Measurements from ENCODE around the gene RNF223. TPM values are rescaled to one million over a fixed set of nuclear protein-coding genes. Genes with fewer than 3 reads are reported as not detected.

RNF223 gene
- total and polyA plus RNA-seq, 2 of the 8 experiments (the other 6 are each of a cell fraction or from before 2014, with no cell fraction given) = not detected

DNA sequence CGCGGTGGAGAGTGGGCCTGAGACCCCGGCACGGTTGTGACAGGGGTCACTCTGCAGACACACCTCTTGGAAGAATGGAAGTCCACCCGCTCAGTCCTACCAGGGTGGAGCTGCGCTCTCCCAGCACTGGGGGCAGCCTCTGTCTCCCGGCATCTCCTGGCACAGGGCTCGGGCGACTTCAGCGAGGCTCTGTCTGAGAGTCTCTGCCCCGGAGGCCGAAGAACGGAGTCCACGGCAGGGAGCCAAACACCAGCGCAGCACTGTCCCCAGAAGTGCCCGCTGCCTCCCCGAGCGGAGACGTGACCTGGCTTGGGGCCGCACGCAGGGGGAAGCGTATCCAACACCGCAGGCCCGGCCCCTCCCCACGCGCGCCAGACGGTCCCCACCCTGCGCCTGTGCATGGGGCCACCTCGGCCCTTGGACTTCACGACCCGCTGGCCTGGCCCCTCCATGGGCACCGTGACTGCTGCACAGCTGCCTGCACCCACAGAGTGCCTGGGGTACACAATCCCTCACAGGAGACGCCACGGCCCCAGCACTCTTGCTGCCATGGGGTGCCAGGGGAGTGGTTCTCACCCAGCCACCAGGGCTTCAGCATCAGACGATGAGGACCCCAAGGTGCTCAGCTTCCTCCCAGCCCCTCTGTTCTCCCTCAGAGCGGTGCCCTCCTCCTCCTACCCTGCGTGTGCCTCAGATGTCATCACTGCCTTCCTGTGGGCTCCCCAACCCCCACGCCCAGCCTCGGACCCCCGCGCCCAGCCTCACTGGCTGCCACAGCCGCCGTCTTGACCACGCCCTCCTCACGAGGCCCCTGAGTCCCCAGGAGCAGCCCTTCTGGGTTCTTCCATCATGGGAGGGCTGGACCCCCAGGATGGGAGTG is 14.9 kb upstream of the RNF223 start (continued):
- TF ChIP-seq, protein P1, sequence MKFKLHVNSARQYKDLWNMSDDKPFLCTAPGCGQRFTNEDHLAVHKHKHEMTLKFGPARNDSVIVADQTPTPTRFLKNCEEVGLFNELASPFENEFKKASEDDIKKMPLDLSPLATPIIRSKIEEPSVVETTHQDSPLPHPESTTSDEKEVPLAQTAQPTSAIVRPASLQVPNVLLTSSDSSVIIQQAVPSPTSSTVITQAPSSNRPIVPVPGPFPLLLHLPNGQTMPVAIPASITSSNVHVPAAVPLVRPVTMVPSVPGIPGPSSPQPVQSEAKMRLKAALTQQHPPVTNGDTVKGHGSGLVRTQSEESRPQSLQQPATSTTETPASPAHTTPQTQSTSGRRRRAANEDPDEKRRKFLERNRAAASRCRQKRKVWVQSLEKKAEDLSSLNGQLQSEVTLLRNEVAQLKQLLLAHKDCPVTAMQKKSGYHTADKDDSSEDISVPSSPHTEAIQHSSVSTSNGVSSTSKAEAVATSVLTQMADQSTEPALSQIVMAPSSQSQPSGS (IDR thresholded peaks at IDR 0.05; ENCODE audit: low read length) = no peak
- TF ChIP-seq TEAD4 (IDR thresholded peaks at IDR 0.05; ENCODE audit: low read depth, low read length) (no peak), SIRT6 (IDR thresholded peaks at IDR 0.05; ENCODE audit: low read length) (no peak), SIN3A (conservative IDR thresholded peaks at IDR 0.05 in 1 of 2, IDR thresholded peaks at IDR 0.05 in 1 of 2; ENCODE audit: low read depth in 1 of 2, low read length in 2 of 2) (no peak)

All from H1 (cell line).